ENCODE measurements around the gene CEACAM21. TPM values are rescaled to one million over a fixed set of nuclear protein-coding genes. Genes with fewer than 3 reads are reported as not detected.
A peak's percentile ranks its signal among the peaks of the same experiment; 100 is the strongest.

Gene CEACAM21
- total RNA-seq, 2 experiments from 2014 or later: 30.7 to 34.9 TPM

DNA sequence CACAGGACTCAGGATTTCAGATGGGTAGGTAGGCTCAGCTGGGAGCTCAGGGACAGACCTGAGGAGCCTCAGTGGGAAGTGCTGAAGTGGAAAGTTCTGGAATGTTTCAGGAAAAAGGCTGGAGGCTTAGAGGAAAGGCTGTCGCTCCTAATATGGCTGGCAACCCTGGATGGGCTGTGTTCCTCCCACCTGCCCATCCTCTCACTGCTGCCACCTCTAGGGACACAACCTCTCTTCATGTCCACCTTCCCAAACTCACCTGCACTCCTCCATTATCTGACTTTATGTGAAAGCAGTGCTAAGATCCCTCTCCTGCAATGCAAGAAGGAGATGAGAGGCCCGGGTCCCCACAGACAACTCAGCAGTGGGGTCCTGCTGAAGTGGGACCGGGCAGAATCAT, 5.8 kb upstream of the CEACAM21 start:
- H3K4me3 Mint-ChIP-seq: no peak overlapping the region

DNA sequence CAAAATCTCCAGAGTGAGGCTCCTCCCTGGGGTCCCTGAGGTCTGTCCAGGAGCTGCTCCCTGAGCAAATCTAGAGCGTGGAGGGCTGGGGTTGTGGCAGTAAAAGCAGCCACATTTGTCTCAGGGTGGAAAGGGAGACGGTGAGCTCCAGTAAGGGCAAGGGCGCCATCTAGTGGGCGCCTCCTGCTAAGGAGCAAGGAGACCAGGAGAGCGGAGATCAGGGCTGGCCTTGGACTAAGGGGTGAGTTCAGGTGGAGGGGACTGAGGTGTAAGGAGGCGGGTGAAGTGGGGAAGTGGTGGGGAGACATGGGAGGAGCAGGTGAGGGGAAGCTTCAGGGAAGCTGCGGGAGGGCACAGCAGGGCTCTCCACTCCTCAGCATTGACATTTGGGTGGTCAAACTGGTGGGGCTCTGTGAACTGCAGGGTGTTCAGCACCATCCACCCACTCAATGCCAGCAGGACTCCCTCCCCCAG, 5.3 kb upstream of the CEACAM21 start:
- peaks cover 37% of the 10 kb centered on the region for H3K36me3 ChIP-seq (ENCODE audit: insufficient read depth, low read length)
- H3K4me3 Mint-ChIP-seq: no peak overlapping the region
- no peaks in the 10 kb centered on the region for H3K9me3 ChIP-seq (ENCODE audit: control insufficient read depth in 1 of 2, insufficient read depth in 1 of 2, low read length in 2 of 2)
- POLR2A ChIA-PET: interaction anchor here (0.6 to 5.3 kb wide), 10 partner anchors 9 to 1423 kb away, joined by 3 to 19 read pairs (median 4); no protein-coding TSS in a partner anchor
- no peaks in the 10 kb centered on the region for H3K27me3 Mint-ChIP-seq
- no peaks in the 10 kb centered on the region for H3K9me3 Mint-ChIP-seq
- peaks cover 39% of the 10 kb centered on the region for H3K36me3 Mint-ChIP-seq (ENCODE audit: low read depth)
- CTCF ChIA-PET: interaction anchor here (0.7 to 2.8 kb wide), 22 partner anchors 8 to 366 kb away, joined by 3 to 39 read pairs (median 6); partner anchors contain the start of gene DMAC2
- peak overlapping the region; percentile 34 for H3K27ac Mint-ChIP-seq
- intact Hi-C loops (cut with DNase I, micrococcal nuclease): loop anchor here (1.0 to 10.0 kb wide), 4 partner anchors 54 to 366 kb away; no protein-coding TSS in a partner anchor
- DNase-seq: peak; percentile 74 to 93 (median 84)
- peaks cover 20% of the 10 kb centered on the region for H3K4me1 ChIP-seq (ENCODE audit: insufficient read depth, low read length)
- H3K27me3 ChIP-seq (ENCODE audit: control insufficient read depth in 1 of 2, insufficient read depth in 2 of 2, low read length in 2 of 2): no peaks in the 10 kb centered on the region
- peaks cover 44% of the 10 kb centered on the region for H3K4me1 Mint-ChIP-seq (ENCODE audit: low read depth)
- no peak overlapping the region for H3K4me3 ChIP-seq (ENCODE audit: low read length)
- peak; percentile 95 for TF ChIP-seq CTCF (IDR thresholded peaks at IDR 0.05)
- no peak overlapping the region for H3K27ac ChIP-seq (ENCODE audit: low read depth in 1 of 2, low read length in 2 of 2)
- peak; percentile 97 for ATAC-seq (ENCODE audit: poor library complexity)

More for the DNA sequence above, 5.8 kb upstream of the CEACAM21 start:
- DNase-seq (no peak), ATAC-seq (ENCODE audit: poor library complexity) (peak; percentile 8)
- Mint-ChIP-seq H3K27me3 (no peaks in the 10 kb centered on the region), H3K36me3 (ENCODE audit: low read depth) (peaks cover 38% of the 10 kb centered on the region), H3K4me1 (ENCODE audit: low read depth) (peaks cover 44% of the 10 kb centered on the region), H3K9me3 (no peaks in the 10 kb centered on the region), H3K27ac (peak overlapping the region; percentile 34)
- Histone ChIP-seq H3K4me1 (ENCODE audit: insufficient read depth, low read length) (peaks cover 18% of the 10 kb centered on the region), H3K27ac (ENCODE audit: low read depth in 1 of 2, low read length in 2 of 2) (no peak overlapping the region), H3K9me3 (ENCODE audit: control insufficient read depth in 1 of 2, insufficient read depth in 1 of 2, low read length in 2 of 2) (no peaks in the 10 kb centered on the region), H3K4me3 (ENCODE audit: low read length) (no peak overlapping the region), H3K27me3 (ENCODE audit: control insufficient read depth in 1 of 2, insufficient read depth in 2 of 2, low read length in 2 of 2) (no peaks in the 10 kb centered on the region), H3K36me3 (ENCODE audit: insufficient read depth, low read length) (peaks cover 37% of the 10 kb centered on the region)
- intact Hi-C loops (cut with DNase I, micrococcal nuclease): loop anchor here (1.0 to 10.0 kb wide), 4 partner anchors 53 to 365 kb away; no protein-coding TSS in a partner anchor
- TF ChIP-seq CTCF (IDR thresholded peaks at IDR 0.05): no peak
- ChIA-PET CTCF (interaction anchor here (0.7 to 2.8 kb wide), 22 partner anchors 8 to 366 kb away, joined by 3 to 39 read pairs (median 6); partner anchors contain the start of gene DMAC2), POLR2A (interaction anchor here (0.6 to 5.3 kb wide), 10 partner anchors 9 to 1423 kb away, joined by 3 to 19 read pairs (median 4); no protein-coding TSS in a partner anchor)

- peaks cover 3 to 10% of the 10 kb centered on the region in 2 experiments for H3K9me3 ChIP-seq (ENCODE audit: control insufficient read depth in 1 of 2, insufficient read depth in 1 of 2, low read length in 2 of 2)
- peaks cover 3% of the 10 kb centered on the region for H3K9me3 Mint-ChIP-seq
- peak overlapping the region; percentile 29 for H3K27ac Mint-ChIP-seq
- ATAC-seq (ENCODE audit: poor library complexity): no peak
- no peaks in the 10 kb centered on the region for H3K27me3 Mint-ChIP-seq
- TF ChIP-seq CTCF (IDR thresholded peaks at IDR 0.05): no peak
- no peak overlapping the region for H3K4me3 Mint-ChIP-seq
- H3K4me1 ChIP-seq (ENCODE audit: insufficient read depth, low read length): peaks cover 22% of the 10 kb centered on the region
- H3K27me3 ChIP-seq (ENCODE audit: control insufficient read depth in 1 of 2, insufficient read depth in 2 of 2, low read length in 2 of 2): no peaks in the 10 kb centered on the region
- ChIA-PET CTCF (no interaction called here), POLR2A (no interaction called here)
- peaks cover 29% of the 10 kb centered on the region for H3K4me1 Mint-ChIP-seq (ENCODE audit: low read depth)
- H3K36me3 ChIP-seq (ENCODE audit: insufficient read depth, low read length): peaks cover 64% of the 10 kb centered on the region
- H3K27ac ChIP-seq (ENCODE audit: low read depth in 1 of 2, low read length in 2 of 2): no peak overlapping the region
- intact Hi-C loops (cut with DNase I, micrococcal nuclease): loop anchor here in 1 of 2 experiments (10.0 kb wide), 1 partner anchor 372 kb away; no protein-coding TSS in a partner anchor
- no peak for DNase-seq
- no peak overlapping the region for H3K4me3 ChIP-seq (ENCODE audit: low read length)
- H3K36me3 Mint-ChIP-seq (ENCODE audit: low read depth): peaks cover 73% of the 10 kb centered on the region
These were observed 1.3 kb downstream of the CEACAM21 start for GRCh38 chr19:41577144-41577830.

Data from CD4-positive, alpha-beta T cell (primary cell).